ENCODE data around the gene APEX1.
"Not testable (repeated sequence)": the region's sequence is repeated elsewhere in the genome, so short reads cannot be mapped to it uniquely, and the experiment has no call there.

- not testable (repeated sequence) for TF ChIP-seq CTCF (conservative IDR thresholded peaks at IDR 0.05); EZH2 (IDR thresholded peaks at IDR 0.05; ENCODE audit: low read depth)
Observed at GRCh38 chr14:20443650-20444049, 11.4 kb upstream of the APEX1 start.

Data from PC-9 (cell line).